NCI-H82 treated with DMSO at 0.1 percent for 48 hours (cell line): Measurements from ENCODE around the gene CITED4.
A peak's percentile ranks its signal among the peaks of the same experiment; 100 is the strongest.

Source experiments
- DNase-seq: peaks from one replicate; lab custom pipeline; 2025; ENCODE audit not compliant: unreplicated experiment; lab: John Stamatoyannopoulos, UW

The CITED4 gene

GRCh38 chr1:40886318-40887011, 24.3 kb upstream of the CITED4 start:
- no peak for DNase-seq

GRCh38 chr1:40884055-40884795, 22.1 kb upstream of the CITED4 start:
- DNase-seq: no peak

GRCh38 chr1:40880813-40881549, 18.8 kb upstream of the CITED4 start:
- no peak for DNase-seq

- DNase-seq: no peak
These were observed 17.5 kb upstream of the CITED4 start for GRCh38 chr1:40879482-40880175.

GRCh38 chr1:40878906-40879305, 16.7 kb upstream of the CITED4 start:
- no peak for DNase-seq

- DNase-seq: peak; percentile 64
These were observed 15.5 kb upstream of the CITED4 start for GRCh38 chr1:40877698-40878097.

- DNase-seq: no peak
These were observed 14.7 kb upstream of the CITED4 start for GRCh38 chr1:40876891-40877290.

GRCh38 chr1:40876436-40876761, 14.2 kb upstream of the CITED4 start:
- DNase-seq: no peak

GRCh38 chr1:40873863-40874472, 11.8 kb upstream of the CITED4 start:
- no peak for DNase-seq

GRCh38 chr1:40872276-40872675, 10.1 kb upstream of the CITED4 start:
- DNase-seq: peak; percentile 78

- DNase-seq: no peak
These were observed 8.1 kb upstream of the CITED4 start for GRCh38 chr1:40870135-40870728.

- no peak for DNase-seq
These were observed 6.0 kb upstream of the CITED4 start for GRCh38 chr1:40868051-40868723.

- no peak for DNase-seq
These were observed 749 bp downstream of the CITED4 start for GRCh38 chr1:40861224-40862003.

- no peak for DNase-seq
These were observed 1.4 kb downstream of the CITED4 start for GRCh38 chr1:40860706-40861223.

GRCh38 chr1:40858856-40859416, 3.2 kb downstream of the CITED4 start:
- peak; percentile 44 for DNase-seq

GRCh38 chr1:40857737-40858136, 4.4 kb downstream of the CITED4 start:
- DNase-seq: peak; percentile 78

GRCh38 chr1:40856656-40857302, 5.4 kb downstream of the CITED4 start:
- DNase-seq: peak; percentile 85

GRCh38 chr1:40856116-40856515, 6.0 kb downstream of the CITED4 start:
- DNase-seq: no peak
